Measurements from ENCODE around the gene PAN2. TPM values are rescaled to one million over a fixed set of nuclear protein-coding genes. Genes with fewer than 3 reads are reported as not detected.
A peak's percentile ranks its signal among the peaks of the same experiment; 100 is the strongest.

PAN2 gene
- total and polyA plus RNA-seq, 2 donors from 2014 or later = 27.1 to 83.0 TPM

DNA sequence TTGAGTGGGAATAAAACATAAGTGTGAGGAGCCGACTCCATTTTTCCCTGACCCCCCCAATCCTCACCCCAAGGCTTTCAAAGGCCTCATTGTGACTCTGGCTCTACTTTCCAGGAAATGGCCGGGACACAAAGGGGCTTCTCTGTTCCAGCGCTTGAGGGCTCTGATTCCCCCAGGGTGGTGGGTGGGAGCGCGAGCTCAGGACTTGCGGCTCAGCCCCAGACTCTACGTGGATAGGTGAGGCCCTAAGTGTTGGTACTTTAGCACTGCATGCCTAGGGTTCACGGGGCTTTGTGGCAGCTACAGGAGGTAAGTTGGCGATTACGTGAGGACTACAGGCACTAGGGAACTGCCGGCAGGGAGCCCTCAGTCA lies 18.6 kb downstream of the PAN2 start:
- peaks cover 2 to 8% (median 7%) of the 10 kb centered on the region in 3 donors for H3K4me1 ChIP-seq (ENCODE audit: control insufficient read depth in 2 of 3, insufficient read depth in 2 of 3, low read depth in 1 of 3, low read length in 3 of 3)
- no peaks in the 10 kb centered on the region for H3K9me3 ChIP-seq (ENCODE audit: control insufficient read depth in 2 of 3, insufficient read depth in 1 of 3, low read length in 3 of 3)
- FAIRE-seq = no peak
- TF ChIP-seq CTCF (IDR thresholded peaks at IDR 0.05; ENCODE audit: borderline replicate concordance, extremely low read depth, insufficient read depth) = no peak
- DNase-seq = peak; percentile 18 to 70 (median 56)
- peak overlapping the region; percentile 86 to 97 (median 94) for H3K4me3 ChIP-seq (ENCODE audit: low read length in 3 of 3)
- peak overlapping the region; percentile 91 to 99 (median 96) for H3K9ac ChIP-seq (ENCODE audit: low read length in 3 of 3)
- intact Hi-C loops (cut with DNase I) = no loop called here
- H3K27me3 ChIP-seq (ENCODE audit: control insufficient read depth, insufficient read depth, low read length) = no peaks in the 10 kb centered on the region
- peak overlapping the region; percentile 95 to 96 for H3K27ac ChIP-seq (ENCODE audit: low read depth in 2 of 2, low read length in 2 of 2)
- H3K36me3 ChIP-seq (ENCODE audit: control insufficient read depth in 2 of 3, insufficient read depth in 3 of 3, low read length in 3 of 3) = peaks cover 5 to 11% (median 10%) of the 10 kb centered on the region in 3 donors

GRCh38 chr12:56311003-56311402 lies 22.8 kb downstream of the PAN2 start:
- Histone ChIP-seq H3K27ac (ENCODE audit: low read depth in 2 of 2, low read length in 2 of 2) (no peak overlapping the region), H3K4me3 (ENCODE audit: low read length in 3 of 3) (no peak overlapping the region), H3K27me3 (ENCODE audit: control insufficient read depth, insufficient read depth, low read length) (no peaks in the 10 kb centered on the region), H3K36me3 (ENCODE audit: control insufficient read depth in 2 of 3, insufficient read depth in 3 of 3, low read length in 3 of 3) (peaks cover 5 to 10% (median 9%) of the 10 kb centered on the region in 3 donors), H3K9me3 (ENCODE audit: control insufficient read depth in 2 of 3, insufficient read depth in 1 of 3, low read length in 3 of 3) (no peaks in the 10 kb centered on the region), H3K4me1 (ENCODE audit: control insufficient read depth in 2 of 3, insufficient read depth in 2 of 3, low read depth in 1 of 3, low read length in 3 of 3) (peaks cover 2 to 8% (median 7%) of the 10 kb centered on the region in 3 donors), H3K9ac (ENCODE audit: low read length in 3 of 3) (no peak overlapping the region)
- intact Hi-C loops (cut with DNase I) = no loop called here
- TF ChIP-seq CTCF (IDR thresholded peaks at IDR 0.05; ENCODE audit: borderline replicate concordance, extremely low read depth, insufficient read depth) = no peak
- DNase-seq (no peak), FAIRE-seq (no peak)

DNA sequence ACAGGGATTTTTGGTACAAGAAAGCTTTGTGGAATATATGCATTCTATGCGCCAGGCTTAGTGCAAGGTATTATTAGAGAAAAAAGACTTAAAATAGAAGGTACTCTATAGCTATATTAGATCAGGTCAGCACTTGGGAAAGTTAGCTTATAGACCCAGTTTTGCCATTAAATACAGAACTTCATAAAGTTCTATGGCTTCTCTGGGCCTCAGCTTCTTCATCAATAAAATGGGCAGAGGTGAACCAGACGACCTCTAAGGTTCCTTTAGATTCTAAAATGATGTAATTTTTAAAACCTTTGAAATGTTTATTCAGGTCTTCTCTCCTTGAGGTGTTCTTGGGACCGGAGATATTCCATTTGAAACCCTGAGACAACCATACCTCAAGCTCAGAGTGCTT lies 25.1 kb downstream of the PAN2 start:
- TF ChIP-seq CTCF (IDR thresholded peaks at IDR 0.05; ENCODE audit: borderline replicate concordance, extremely low read depth, insufficient read depth) = no peak
- intact Hi-C loops (cut with DNase I) = no loop called here
- Histone ChIP-seq H3K4me3 (ENCODE audit: low read length in 3 of 3) (no peak overlapping the region), H3K27ac (ENCODE audit: low read depth in 2 of 2, low read length in 2 of 2) (no peak overlapping the region), H3K27me3 (ENCODE audit: control insufficient read depth, insufficient read depth, low read length) (no peaks in the 10 kb centered on the region), H3K4me1 (ENCODE audit: control insufficient read depth in 2 of 3, insufficient read depth in 2 of 3, low read depth in 1 of 3, low read length in 3 of 3) (no peaks in the 10 kb centered on the region), H3K9ac (ENCODE audit: low read length in 3 of 3) (no peak overlapping the region), H3K36me3 (ENCODE audit: control insufficient read depth in 2 of 3, insufficient read depth in 3 of 3, low read length in 3 of 3) (peaks cover 5 to 18% (median 10%) of the 10 kb centered on the region in 3 donors), H3K9me3 (ENCODE audit: control insufficient read depth in 2 of 3, insufficient read depth in 1 of 3, low read length in 3 of 3) (no peaks in the 10 kb centered on the region)
- no peak for FAIRE-seq
- no peak for DNase-seq

Data from kidney (tissue), 14 donors.